K562 (cell line): ENCODE data around the gene LRRC57. TPM values are rescaled to one million over a fixed set of nuclear protein-coding genes. Genes with fewer than 3 reads are reported as not detected.

ENCODE experiments used
- ASH1L ChIP-seq: fragments of 450-650 bp; IDR thresholded peaks from 2 replicates; pipeline ENCODE4 v1.6.1; 2018; ENCODE audit warnings: borderline replicate concordance, mild to moderate bottlenecking, low read depth; ENCODE audit not compliant: partially characterized antibody
- FOSL1 ChIP-seq: fragments of 200-800 bp; sonication (Bioruptor generic); conservative IDR thresholded peaks from 2 replicates; pipeline ENCODE4 v1.6.1; 2016; ENCODE audit warnings: missing genetic modification characterization, missing compliant biosample characterization
- GTF2F1 ChIP-seq: IDR thresholded peaks from 2 replicates; pipeline ENCODE4 v1.6.1; 2011; ENCODE audit warnings: low read depth, low read length, improper control_type of control experiment
- SIN3A ChIP-seq, 2 experiments: fragments of 150-350 bp in 1 of 2; IDR thresholded peaks; 2 replicates each; pipeline ENCODE4 v1.6.1; 2011 to 2016; ENCODE audit warnings: borderline replicate concordance in 2 of 2, low read depth in 2 of 2, low read length in 2 of 2, mild to moderate bottlenecking in 2 of 2, moderate library complexity in 2 of 2; ENCODE audit not compliant: control insufficient read depth in 1 of 2
- ZNF174 ChIP-seq: fragments of 250-450 bp; sonication (Bioruptor Pico); IDR thresholded peaks from 2 replicates; pipeline ENCODE4 v1.4.0; 2020; ENCODE audit warnings: mild to moderate bottlenecking
- ZNF695 ChIP-seq: fragments of 450-650 bp; formaldehyde crosslinking; IDR thresholded peaks from 2 replicates; pipeline ENCODE4 v1.4.0; 2020; ENCODE audit warnings: mild to moderate bottlenecking, moderate library complexity
- polyA plus RNA-seq, 8 experiments: library from polyadenylated mRNA; depleted of rRNA in 4 of 8; stranded (reverse) in 5 of 8; unstranded in 3 of 8; fragments of >200 nt; fragmentation: Nextera tagmentation in 2 of 8; fragmentation: Illumina TruSeq in 1 of 8; extraction: Ambion mirVana in 2 of 8; extraction: Trizol in 1 of 8; gene quantifications; 2 replicates each; pipeline versions ENCODE4 v1.2.1 to v1.2.3, GENCODE V29; 2011 to 2014; ENCODE audit warnings: inconsistent platforms in 1 of 8, missing spikeins in 1 of 8
- total RNA-seq, 7 experiments: library from RNA; depleted of rRNA in 6 of 7; stranded (reverse); fragments of >200 nt in 6 of 7; fragmentation: Illumina TruSeq in 2 of 7; extraction: Trizol in 2 of 7; gene quantifications; 2 replicates each; pipeline versions ENCODE4 v1.2.1 to v1.2.3, GENCODE V29; 2011 to 2021; ENCODE audit warnings: low replicate concordance in 1 of 7
- TF ChIP-seq, protein P1 (sequence below), 3 experiments: fragments of 200-800 bp in 1 of 3; sonication (Bioruptor generic) in 1 of 3; sonication (generic) in 1 of 3; formaldehyde crosslinking in 1 of 3; IDR thresholded peaks; 2 replicates each; pipeline versions ENCODE4 v1.6.1 to v1.8.0; 2016 to 2022; ENCODE audit warnings: mild to moderate bottlenecking in 2 of 3, missing compliant biosample characterization in 2 of 3, missing genetic modification characterization in 2 of 3, missing genetic modification reagents in 1 of 3
- TF ChIP-seq, protein P2 (sequence below): fragments of 200-800 bp; sonication (Bioruptor generic); IDR thresholded peaks from 2 replicates; pipeline ENCODE4 v1.6.1; 2016; ENCODE audit warnings: missing genetic modification characterization, missing compliant biosample characterization
- TF ChIP-seq, protein P3 (sequence below), 2 experiments: IDR thresholded peaks; 2 replicates each; pipeline ENCODE4 v1.6.1; 2012; ENCODE audit warnings: improper control_type of control experiment in 2 of 2, low read depth in 2 of 2, low read length in 2 of 2, borderline replicate concordance in 1 of 2
- TF ChIP-seq, protein P4 (sequence below): fragments of 250-450 bp; sonication (Bioruptor Pico); IDR thresholded peaks from 2 replicates; pipeline ENCODE4 v1.5.0; 2020; ENCODE audit warnings: mild to moderate bottlenecking, borderline replicate concordance

The LRRC57 gene
- total and polyA plus RNA-seq, 9 of the 15 experiments (the other 6 are each of a cell fraction or from before 2014, with no cell fraction given), result 3.9 to 20.4 (median 14.8) TPM

DNA sequence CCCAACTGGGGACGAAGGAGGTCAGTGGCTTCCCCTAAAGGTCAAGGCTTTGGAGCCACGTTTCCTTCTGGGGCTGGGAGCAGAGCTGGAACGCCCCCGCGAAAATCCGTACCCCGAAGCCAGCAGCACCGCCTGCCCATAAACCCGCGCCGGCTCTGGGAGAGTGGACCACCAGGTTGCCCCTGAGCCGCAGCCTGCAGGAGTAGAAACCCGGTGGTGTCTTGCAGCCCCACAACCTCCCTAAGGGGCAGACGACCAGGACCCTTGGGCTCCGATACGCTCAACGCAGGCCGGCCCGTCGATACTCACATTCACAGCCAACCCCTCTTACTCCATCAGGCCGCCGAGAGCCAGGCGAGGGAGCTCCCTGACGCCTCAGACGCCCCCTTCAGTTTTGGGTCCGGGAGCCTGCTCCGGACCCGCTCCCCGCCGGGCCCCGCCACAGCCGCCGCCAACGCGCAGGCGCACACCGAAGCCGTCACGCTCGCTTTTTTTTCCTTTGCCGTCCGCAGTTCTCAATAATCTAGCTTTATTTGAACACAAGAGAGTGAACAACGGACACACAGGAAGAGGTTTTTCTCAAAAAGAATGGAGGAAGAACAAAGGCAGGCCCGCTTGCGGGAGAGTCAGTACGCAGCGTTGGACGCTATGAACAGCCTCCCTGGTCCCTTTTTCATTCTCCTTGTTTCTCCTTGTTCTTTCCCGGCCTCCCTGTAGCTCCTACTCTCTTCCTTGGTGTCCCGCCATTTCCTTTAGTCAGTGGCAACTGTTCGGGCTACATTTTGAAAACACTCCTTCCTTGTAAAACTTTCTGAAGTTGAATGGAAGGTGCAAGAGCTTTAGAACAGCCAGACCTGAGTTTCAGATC is 57.7 kb downstream of the LRRC57 start, which contains the start of gene ZNF106 (continued):
- TF ChIP-seq GTF2F1 (peak; percentile 83; the same call in 1 of the 2 replicates), FOSL1 (tag) (peak; percentile 50; the same call in 1 of the 2 replicates), ZNF695 (no peak), SIN3A (IDR thresholded peaks at IDR 0.05; ENCODE audit: borderline replicate concordance in 2 of 2, control insufficient read depth in 1 of 2, low read depth in 2 of 2, low read length in 2 of 2) (peak; percentile 71 to 83; a peak in 2 of 4 replicates), ZNF174 (CRISPR knock-in tag) (no peak), ASH1L (peak; percentile 47)
- TF ChIP-seq, protein P1, sequence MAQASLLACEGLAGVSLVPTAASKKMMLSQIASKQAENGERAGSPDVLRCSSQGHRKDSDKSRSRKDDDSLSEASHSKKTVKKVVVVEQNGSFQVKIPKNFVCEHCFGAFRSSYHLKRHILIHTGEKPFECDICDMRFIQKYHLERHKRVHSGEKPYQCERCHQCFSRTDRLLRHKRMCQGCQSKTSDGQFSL (CRISPR knock-in tag; IDR thresholded peaks at IDR 0.05), result 0 out of 2 replicates have a peak, but pooled peaks have one; percentile 23
- TF ChIP-seq, protein P1 (tag; IDR thresholded peaks at IDR 0.05), result no peak
- TF ChIP-seq, protein P2, sequence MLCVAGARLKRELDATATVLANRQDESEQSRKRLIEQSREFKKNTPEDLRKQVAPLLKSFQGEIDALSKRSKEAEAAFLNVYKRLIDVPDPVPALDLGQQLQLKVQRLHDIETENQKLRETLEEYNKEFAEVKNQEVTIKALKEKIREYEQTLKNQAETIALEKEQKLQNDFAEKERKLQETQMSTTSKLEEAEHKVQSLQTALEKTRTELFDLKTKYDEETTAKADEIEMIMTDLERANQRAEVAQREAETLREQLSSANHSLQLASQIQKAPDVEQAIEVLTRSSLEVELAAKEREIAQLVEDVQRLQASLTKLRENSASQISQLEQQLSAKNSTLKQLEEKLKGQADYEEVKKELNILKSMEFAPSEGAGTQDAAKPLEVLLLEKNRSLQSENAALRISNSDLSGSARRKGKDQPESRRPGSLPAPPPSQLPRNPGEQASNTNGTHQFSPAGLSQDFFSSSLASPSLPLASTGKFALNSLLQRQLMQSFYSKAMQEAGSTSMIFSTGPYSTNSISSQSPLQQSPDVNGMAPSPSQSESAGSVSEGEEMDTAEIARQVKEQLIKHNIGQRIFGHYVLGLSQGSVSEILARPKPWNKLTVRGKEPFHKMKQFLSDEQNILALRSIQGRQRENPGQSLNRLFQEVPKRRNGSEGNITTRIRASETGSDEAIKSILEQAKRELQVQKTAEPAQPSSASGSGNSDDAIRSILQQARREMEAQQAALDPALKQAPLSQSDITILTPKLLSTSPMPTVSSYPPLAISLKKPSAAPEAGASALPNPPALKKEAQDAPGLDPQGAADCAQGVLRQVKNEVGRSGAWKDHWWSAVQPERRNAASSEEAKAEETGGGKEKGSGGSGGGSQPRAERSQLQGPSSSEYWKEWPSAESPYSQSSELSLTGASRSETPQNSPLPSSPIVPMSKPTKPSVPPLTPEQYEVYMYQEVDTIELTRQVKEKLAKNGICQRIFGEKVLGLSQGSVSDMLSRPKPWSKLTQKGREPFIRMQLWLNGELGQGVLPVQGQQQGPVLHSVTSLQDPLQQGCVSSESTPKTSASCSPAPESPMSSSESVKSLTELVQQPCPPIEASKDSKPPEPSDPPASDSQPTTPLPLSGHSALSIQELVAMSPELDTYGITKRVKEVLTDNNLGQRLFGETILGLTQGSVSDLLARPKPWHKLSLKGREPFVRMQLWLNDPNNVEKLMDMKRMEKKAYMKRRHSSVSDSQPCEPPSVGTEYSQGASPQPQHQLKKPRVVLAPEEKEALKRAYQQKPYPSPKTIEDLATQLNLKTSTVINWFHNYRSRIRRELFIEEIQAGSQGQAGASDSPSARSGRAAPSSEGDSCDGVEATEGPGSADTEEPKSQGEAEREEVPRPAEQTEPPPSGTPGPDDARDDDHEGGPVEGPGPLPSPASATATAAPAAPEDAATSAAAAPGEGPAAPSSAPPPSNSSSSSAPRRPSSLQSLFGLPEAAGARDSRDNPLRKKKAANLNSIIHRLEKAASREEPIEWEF (CRISPR knock-in tag), result no peak
- TF ChIP-seq, protein P3, sequence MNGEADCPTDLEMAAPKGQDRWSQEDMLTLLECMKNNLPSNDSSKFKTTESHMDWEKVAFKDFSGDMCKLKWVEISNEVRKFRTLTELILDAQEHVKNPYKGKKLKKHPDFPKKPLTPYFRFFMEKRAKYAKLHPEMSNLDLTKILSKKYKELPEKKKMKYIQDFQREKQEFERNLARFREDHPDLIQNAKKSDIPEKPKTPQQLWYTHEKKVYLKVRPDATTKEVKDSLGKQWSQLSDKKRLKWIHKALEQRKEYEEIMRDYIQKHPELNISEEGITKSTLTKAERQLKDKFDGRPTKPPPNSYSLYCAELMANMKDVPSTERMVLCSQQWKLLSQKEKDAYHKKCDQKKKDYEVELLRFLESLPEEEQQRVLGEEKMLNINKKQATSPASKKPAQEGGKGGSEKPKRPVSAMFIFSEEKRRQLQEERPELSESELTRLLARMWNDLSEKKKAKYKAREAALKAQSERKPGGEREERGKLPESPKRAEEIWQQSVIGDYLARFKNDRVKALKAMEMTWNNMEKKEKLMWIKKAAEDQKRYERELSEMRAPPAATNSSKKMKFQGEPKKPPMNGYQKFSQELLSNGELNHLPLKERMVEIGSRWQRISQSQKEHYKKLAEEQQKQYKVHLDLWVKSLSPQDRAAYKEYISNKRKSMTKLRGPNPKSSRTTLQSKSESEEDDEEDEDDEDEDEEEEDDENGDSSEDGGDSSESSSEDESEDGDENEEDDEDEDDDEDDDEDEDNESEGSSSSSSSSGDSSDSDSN (IDR thresholded peaks at IDR 0.05; ENCODE audit: borderline replicate concordance in 1 of 2, low read depth in 2 of 2, low read length in 2 of 2), result peak in 1 of 2 experiments; percentile 76; a peak in 1 of 4 replicates
- TF ChIP-seq, protein P4, sequence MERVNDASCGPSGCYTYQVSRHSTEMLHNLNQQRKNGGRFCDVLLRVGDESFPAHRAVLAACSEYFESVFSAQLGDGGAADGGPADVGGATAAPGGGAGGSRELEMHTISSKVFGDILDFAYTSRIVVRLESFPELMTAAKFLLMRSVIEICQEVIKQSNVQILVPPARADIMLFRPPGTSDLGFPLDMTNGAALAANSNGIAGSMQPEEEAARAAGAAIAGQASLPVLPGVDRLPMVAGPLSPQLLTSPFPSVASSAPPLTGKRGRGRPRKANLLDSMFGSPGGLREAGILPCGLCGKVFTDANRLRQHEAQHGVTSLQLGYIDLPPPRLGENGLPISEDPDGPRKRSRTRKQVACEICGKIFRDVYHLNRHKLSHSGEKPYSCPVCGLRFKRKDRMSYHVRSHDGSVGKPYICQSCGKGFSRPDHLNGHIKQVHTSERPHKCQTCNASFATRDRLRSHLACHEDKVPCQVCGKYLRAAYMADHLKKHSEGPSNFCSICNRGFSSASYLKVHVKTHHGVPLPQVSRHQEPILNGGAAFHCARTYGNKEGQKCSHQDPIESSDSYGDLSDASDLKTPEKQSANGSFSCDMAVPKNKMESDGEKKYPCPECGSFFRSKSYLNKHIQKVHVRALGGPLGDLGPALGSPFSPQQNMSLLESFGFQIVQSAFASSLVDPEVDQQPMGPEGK, result 0 out of 2 replicates have a peak, but pooled peaks have one; percentile 52
